DND-41 (cell line): ENCODE results near the gene PNKP.

Experiments used
- ATAC-seq: fragments of 200-7000 bp; cut with Tn5 transposase; 3 replicates; pipeline ENCODE4 v1.9.1; 2021; ENCODE audit warnings: low read depth; ENCODE audit not compliant: insufficient read depth
- DNase-seq: peaks from one replicate; pipeline ENCODE4 v3.0.0-alpha.2; 2020
- H2AFZ ChIP-seq: 2 replicates; pipeline ENCODE4 v1.6.0; 2012; ENCODE audit warnings: low read depth, low read length
- H3K27ac ChIP-seq: 2 replicates; pipeline ENCODE4 v1.5.1; 2012; ENCODE audit warnings: low read length, inconsistent platforms
- H3K27me3 ChIP-seq: fragments of 200-600 bp; sonication (generic); 2 replicates; pipeline ENCODE4 v1.6.0; 2012; ENCODE audit warnings: low read length, mild to moderate bottlenecking, inconsistent platforms; ENCODE audit not compliant: insufficient read depth, poor library complexity
- H3K36me3 ChIP-seq: 2 replicates; pipeline ENCODE4 v1.5.1; 2012; ENCODE audit warnings: low read length, inconsistent platforms; ENCODE audit not compliant: insufficient read depth
- H3K4me1 ChIP-seq: 2 replicates; pipeline ENCODE4 v1.5.1; 2012; ENCODE audit warnings: mild to moderate bottlenecking, low read length; ENCODE audit not compliant: insufficient read depth
- H3K4me2 ChIP-seq: 2 replicates; pipeline ENCODE4 v1.6.0; 2012; ENCODE audit warnings: mild to moderate bottlenecking, moderate library complexity, low read length, inconsistent platforms; ENCODE audit not compliant: insufficient read depth
- H3K4me3 ChIP-seq, 2 experiments: fragments of 200-600 bp in 1 of 2; shearing (Covaris generic) in 1 of 2; 2 replicates each; pipeline ENCODE4 v1.5.1; 2012 to 2016; ENCODE audit warnings: inconsistent platforms in 2 of 2, low read length in 2 of 2, mild to moderate bottlenecking in 2 of 2, low read depth in 1 of 2, moderate library complexity in 1 of 2
- H3K79me2 ChIP-seq: 2 replicates; pipeline ENCODE4 v1.6.0; 2012; ENCODE audit warnings: low read length, inconsistent platforms; ENCODE audit not compliant: insufficient read depth
- H3K9ac ChIP-seq: 2 replicates; pipeline ENCODE4 v1.6.0; 2012; ENCODE audit warnings: low read depth, mild to moderate bottlenecking, inconsistent platforms, low read length, moderate library complexity
- H3K9me3 ChIP-seq: 2 replicates; pipeline ENCODE4 v1.5.1; 2012; ENCODE audit warnings: low read length, moderate library complexity, mild to moderate bottlenecking, inconsistent platforms; ENCODE audit not compliant: insufficient read depth, severe bottlenecking
- H4K20me1 ChIP-seq: 2 replicates; pipeline ENCODE4 v1.6.0; 2012; ENCODE audit warnings: low read length; ENCODE audit not compliant: insufficient read depth
- CTCF ChIP-seq: IDR thresholded peaks from 2 replicates; pipeline ENCODE4 v1.5.1; 2012; ENCODE audit warnings: borderline replicate concordance, low read length, moderate library complexity, mild to moderate bottlenecking; ENCODE audit not compliant: poor library complexity, severe bottlenecking; ENCODE audit errors: extremely low read depth
- EZH2 ChIP-seq: IDR thresholded peaks from 3 replicates; pipeline ENCODE4 v1.6.1; 2012; ENCODE audit warnings: borderline replicate concordance, low read depth, mild to moderate bottlenecking, moderate library complexity, low read length, inconsistent platforms; ENCODE audit not compliant: severe bottlenecking

Gene PNKP

GRCh38 chr19:49904136-49904535 is 36.8 kb upstream of the PNKP start:
- no peak for TF ChIP-seq CTCF
- TF ChIP-seq EZH2 = no peak
- no peak overlapping the region for H2AFZ ChIP-seq
- no peak overlapping the region for H3K4me3 ChIP-seq
- DNase-seq = no peak
- H3K9ac ChIP-seq = no peak overlapping the region
- H3K4me1 ChIP-seq = peaks cover 4% of the 10 kb centered on the region; the same call in 1 of the 2 replicates
- H3K9me3 ChIP-seq = no peaks in the 10 kb centered on the region
- H3K27me3 ChIP-seq = no peaks in the 10 kb centered on the region
- peaks cover 35% of the 10 kb centered on the region for H4K20me1 ChIP-seq
- peaks cover 29% of the 10 kb centered on the region for H3K36me3 ChIP-seq
- no peak overlapping the region for H3K4me2 ChIP-seq
- peaks cover 11% of the 10 kb centered on the region; the same call in 1 of the 2 replicates for H3K79me2 ChIP-seq
- ATAC-seq = no peak
- H3K27ac ChIP-seq = no peak overlapping the region

GRCh38 chr19:49896863-49897621 is 29.7 kb upstream of the PNKP start, which contains the start of gene IL4I1:
Gene IL4I1 (minus strand): TSS chr19:49896887. CDS start chr19:49896160, 727 bp downstream.
- H3K27me3 ChIP-seq = no peaks in the 10 kb centered on the region
- DNase-seq = no peak
- H3K9ac ChIP-seq = no peak within 1 kb of the TSS
- H3K4me1 ChIP-seq = peaks cover 7% of the 10 kb centered on the region; the same call in 1 of the 2 replicates
- ATAC-seq = peak; percentile 58; the same call in 2 of the 3 replicates
- H4K20me1 ChIP-seq = no peaks in the 10 kb centered on the region
- no peaks in the 10 kb centered on the region for H3K79me2 ChIP-seq
- TF ChIP-seq EZH2 (no peak), CTCF (no peak)
- H3K4me3 ChIP-seq = no peak within 1 kb of the TSS
- no peaks in the 10 kb centered on the region for H3K9me3 ChIP-seq
- H3K36me3 ChIP-seq = no peaks in the 10 kb centered on the region
- no peak within 1 kb of the TSS for H3K4me2 ChIP-seq
- H3K27ac ChIP-seq = no peak within 1 kb of the TSS
- no peak within 1 kb of the TSS for H2AFZ ChIP-seq

GRCh38 chr19:49895566-49896297 is 28.4 kb upstream of the PNKP start:
- Histone ChIP-seq H2AFZ (no peak overlapping the region), H3K9me3 (no peaks in the 10 kb centered on the region), H3K79me2 (no peaks in the 10 kb centered on the region), H3K4me1 (peaks cover 7% of the 10 kb centered on the region; the same call in 1 of the 2 replicates), H3K27ac (no peak overlapping the region), H3K4me2 (no peak overlapping the region), H3K36me3 (no peaks in the 10 kb centered on the region), H3K4me3 (no peak overlapping the region), H4K20me1 (no peaks in the 10 kb centered on the region), H3K9ac (no peak overlapping the region), H3K27me3 (no peaks in the 10 kb centered on the region)
- ATAC-seq (no peak), DNase-seq (no peak)
- TF ChIP-seq EZH2 = no peak
- no peak for TF ChIP-seq CTCF
